Adrenal gland (tissue), 5 donors: ENCODE data around the gene SPATS2.

Experiments
- POLR2A ChIP-seq, 2 donors: fragments of 450-650 bp; IDR thresholded peaks; one replicate each; pipeline ENCODE4 v1.6.1; 2017; ENCODE audit warnings: antibody characterized with exemption in 2 of 2, mild to moderate bottlenecking in 2 of 2, moderate library complexity in 1 of 2
- TF ChIP-seq, protein P1 (sequence below), 6 experiments: fragments of 450-650 bp in 4 of 6; fragments of 200-600 bp in 2 of 6; sonication (generic) in 1 of 6; IDR thresholded peaks; 1 replicate in 5 of 6; 2 replicates in 1 of 6; pipeline versions ENCODE4 v1.5.1 to v1.8.0; 2016 to 2021; ENCODE audit warnings: antibody characterized with exemption in 6 of 6, mild to moderate bottlenecking in 2 of 6, moderate library complexity in 1 of 6
- donor health status: DM: no; HTN: no; CAD: no.

DNA sequence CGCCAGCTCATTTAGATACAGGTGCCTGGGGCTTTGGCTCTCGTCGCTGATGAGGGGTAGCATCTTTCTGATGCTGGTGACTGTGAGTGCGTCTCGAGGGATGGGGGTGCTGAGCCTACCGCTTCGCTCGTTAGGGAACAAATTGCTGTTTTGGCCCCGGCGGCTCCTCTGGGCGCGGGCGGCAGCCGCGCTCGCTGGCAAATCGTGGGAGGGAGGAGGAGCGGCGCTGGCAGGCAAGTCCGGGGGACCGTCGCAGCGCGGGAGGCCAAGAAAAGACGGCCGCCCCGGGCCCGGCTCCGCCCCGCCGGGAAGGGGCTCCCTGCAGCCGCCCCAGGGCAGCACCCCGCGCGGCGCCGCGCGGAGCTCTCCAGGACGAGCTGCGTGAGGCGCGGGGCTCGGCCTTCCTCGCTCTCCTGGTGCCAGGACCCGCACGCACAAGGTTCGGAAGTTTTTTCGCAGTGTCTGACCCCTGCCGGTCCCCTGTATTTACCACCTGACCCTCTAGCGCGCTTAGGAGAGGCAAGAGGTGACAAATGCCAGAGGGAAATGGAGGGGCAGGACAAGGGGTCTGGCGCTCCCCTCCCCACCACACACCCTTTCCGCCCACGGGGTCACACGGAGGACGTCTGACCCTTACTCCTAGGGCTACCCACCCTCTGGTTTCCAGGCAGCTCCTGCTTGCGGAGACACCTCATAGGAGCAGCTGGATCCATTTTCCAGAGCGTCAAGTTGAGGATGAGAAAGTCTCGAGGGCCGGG lies 170.7 kb downstream of the SPATS2 start:
- TF ChIP-seq, protein P1, sequence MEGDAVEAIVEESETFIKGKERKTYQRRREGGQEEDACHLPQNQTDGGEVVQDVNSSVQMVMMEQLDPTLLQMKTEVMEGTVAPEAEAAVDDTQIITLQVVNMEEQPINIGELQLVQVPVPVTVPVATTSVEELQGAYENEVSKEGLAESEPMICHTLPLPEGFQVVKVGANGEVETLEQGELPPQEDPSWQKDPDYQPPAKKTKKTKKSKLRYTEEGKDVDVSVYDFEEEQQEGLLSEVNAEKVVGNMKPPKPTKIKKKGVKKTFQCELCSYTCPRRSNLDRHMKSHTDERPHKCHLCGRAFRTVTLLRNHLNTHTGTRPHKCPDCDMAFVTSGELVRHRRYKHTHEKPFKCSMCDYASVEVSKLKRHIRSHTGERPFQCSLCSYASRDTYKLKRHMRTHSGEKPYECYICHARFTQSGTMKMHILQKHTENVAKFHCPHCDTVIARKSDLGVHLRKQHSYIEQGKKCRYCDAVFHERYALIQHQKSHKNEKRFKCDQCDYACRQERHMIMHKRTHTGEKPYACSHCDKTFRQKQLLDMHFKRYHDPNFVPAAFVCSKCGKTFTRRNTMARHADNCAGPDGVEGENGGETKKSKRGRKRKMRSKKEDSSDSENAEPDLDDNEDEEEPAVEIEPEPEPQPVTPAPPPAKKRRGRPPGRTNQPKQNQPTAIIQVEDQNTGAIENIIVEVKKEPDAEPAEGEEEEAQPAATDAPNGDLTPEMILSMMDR (IDR thresholded peaks at IDR 0.05), result no peak
- no peak for TF ChIP-seq POLR2A (IDR thresholded peaks at IDR 0.05)
